Activated CD4-positive, alpha-beta T cell treated with anti-CD3 and anti-CD28 coated beads, Interleukin-2, amount 50 U/mL, for 16 hours (primary cell): ENCODE data around the gene CD3G.

Experiments
- DNase-seq: peaks from one replicate; pipeline ENCODE4 v3.0.0-alpha.2; 2020

Gene CD3G

DNA sequence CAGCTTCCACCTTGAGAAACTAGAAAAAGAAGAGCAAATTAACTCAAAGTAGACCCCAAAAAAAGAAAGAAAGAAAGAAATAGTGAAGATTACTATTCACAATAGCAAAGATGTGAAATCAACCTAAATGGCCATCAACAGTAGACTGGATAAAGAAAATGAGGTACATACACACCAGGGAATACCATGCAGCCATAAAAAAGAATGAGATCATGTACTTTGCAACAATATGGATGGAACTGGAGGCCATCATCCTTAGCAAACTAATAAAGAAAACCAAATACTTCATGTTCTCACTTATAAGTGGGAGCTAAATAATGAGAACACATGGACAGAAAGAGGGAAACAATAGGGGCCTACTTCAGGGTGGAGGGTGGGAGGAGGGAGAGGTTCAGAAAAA lies 15.4 kb upstream of the CD3G start:
- DNase-seq: no peak

DNA sequence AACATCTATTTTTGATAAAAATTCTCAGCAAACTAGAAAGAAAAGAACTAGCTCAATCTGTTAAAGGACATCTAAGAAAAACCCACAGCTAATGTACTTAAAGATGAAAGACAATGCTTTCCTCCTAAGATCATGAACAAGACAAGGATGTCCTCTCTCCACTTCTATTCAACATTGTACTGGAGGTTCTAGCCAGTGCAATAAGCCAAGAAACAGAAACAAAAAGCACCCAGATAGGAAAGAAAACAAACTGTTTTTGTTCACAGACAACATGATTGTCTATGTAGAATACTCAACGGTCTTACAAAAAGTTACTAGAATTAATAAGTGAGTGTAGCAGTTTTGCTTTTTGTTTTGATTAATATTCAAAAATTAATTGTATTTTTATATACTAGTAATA lies 9.4 kb upstream of the CD3G start:
- DNase-seq: no peak

DNA sequence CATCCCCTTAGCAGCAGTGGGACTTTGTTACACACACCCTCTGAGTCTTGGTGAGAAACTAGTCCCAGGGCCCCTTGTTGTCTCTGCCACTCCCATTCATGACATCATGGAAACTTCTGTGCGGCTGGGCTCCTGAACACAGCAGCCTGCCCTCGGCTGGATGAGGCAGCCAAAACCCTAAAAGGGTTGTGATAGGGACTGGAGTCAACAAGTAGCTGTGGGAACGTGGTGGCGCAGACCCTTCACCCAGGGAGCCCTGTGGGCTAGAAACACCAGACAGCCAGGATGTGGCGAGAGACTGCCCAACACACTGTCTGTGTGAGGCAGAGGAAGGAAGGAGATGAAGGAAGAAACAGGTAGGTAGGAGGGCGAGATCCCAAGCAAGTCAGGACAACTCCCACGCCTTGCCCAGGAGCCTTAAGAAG lies 5.5 kb upstream of the CD3G start:
- peak; percentile 90 for DNase-seq

- no peak for DNase-seq
These were observed 4.7 kb upstream of the CD3G start for GRCh38 chr11:118339281-118339961.

GRCh38 chr11:118340449-118340848 lies 3.7 kb upstream of the CD3G start:
- DNase-seq: no peak

DNA sequence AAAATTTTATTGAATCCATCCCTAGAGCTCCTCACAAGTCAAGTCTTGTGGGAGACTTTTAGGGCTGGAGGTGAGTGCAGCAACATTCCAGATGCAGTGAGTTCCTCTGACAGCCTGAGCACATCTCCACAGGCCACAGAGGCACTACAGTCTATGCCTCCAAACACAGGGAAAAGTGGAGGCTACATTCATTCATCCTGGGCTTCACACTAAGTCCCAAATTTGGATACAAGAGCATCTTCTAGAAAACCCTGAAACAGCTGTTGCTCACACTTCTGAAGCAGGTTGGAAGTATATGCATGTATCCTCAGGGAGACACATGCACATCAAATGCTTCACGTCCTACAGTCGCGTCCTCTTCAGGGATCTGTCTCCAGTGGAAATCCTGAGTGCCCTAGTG lies 2.9 kb upstream of the CD3G start:
- no peak for DNase-seq

GRCh38 chr11:118341815-118342489 lies 2.2 kb upstream of the CD3G start:
- no peak for DNase-seq

- DNase-seq: peak; percentile 87
These were observed 1.5 kb upstream of the CD3G start, which contains the start of gene CD3D for GRCh38 chr11:118342503-118343161. Gene CD3D, minus strand, starts transcription at chr11:118342705. Its CDS starts 98 bp downstream, at chr11:118342607.

- DNase-seq: peak; percentile 44
These were observed 896 bp upstream of the CD3G start for GRCh38 chr11:118343248-118343647.

DNA sequence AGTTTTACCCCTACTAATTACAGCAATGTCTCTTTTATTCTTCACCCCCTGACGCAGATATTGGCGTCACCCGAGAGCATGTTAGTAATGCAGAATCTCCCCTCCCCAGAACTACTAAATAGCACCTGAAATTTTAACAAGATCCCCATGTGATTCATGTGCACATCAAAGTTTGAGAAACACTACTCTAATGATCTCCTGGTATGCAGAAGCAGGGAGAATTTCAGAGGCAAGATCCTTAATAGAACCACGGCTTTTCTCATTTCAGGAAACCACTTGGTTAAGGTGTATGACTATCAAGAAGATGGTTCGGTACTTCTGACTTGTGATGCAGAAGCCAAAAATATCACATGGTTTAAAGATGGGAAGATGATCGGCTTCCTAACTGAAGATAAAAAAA lies 5.3 kb downstream of the CD3G start:
- no peak for DNase-seq

DNA sequence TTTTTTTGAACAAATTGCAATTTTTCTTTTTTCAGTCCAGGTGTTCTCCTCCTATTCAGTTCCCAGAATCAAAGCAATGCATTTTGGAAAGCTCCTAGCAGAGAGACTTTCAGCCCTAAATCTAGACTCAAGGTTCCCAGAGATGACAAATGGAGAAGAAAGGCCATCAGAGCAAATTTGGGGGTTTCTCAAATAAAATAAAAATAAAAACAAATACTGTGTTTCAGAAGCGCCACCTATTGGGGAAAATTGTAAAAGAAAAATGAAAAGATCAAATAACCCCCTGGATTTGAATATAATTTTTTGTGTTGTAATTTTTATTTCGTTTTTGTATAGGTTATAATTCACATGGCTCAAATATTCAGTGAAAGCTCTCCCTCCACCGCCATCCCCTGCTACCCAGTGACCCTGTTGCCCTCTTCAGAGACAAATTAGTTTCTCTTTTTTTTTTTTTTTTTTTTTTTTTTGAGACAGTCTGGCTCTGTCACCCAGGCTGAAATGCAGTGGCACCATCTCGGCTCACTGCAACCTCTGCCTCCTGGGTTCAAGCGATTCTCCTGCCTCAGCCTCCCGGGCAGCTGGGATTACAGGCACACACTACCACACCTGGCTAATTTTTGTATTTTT lies 9.1 kb downstream of the CD3G start:
- peak; percentile 45 for DNase-seq

DNA sequence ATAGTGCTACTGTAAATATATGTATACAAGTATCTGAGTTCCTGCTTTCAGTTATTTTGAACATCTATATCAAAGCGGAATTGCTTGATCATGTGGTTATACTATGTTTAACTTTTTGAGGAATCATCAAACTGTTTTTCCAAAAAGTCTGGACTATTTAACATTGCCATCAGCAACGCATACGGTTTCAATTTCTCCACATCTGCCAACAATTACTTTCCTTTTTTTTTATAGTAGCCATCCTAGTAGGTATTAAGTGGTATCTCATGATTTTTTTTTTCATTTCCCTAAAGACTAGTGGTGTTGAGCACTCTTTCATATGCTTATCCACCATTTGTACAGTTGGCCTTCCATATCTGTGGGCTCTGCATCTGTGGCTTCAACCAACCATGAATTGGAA lies 13.9 kb downstream of the CD3G start:
- DNase-seq: no peak

DNA sequence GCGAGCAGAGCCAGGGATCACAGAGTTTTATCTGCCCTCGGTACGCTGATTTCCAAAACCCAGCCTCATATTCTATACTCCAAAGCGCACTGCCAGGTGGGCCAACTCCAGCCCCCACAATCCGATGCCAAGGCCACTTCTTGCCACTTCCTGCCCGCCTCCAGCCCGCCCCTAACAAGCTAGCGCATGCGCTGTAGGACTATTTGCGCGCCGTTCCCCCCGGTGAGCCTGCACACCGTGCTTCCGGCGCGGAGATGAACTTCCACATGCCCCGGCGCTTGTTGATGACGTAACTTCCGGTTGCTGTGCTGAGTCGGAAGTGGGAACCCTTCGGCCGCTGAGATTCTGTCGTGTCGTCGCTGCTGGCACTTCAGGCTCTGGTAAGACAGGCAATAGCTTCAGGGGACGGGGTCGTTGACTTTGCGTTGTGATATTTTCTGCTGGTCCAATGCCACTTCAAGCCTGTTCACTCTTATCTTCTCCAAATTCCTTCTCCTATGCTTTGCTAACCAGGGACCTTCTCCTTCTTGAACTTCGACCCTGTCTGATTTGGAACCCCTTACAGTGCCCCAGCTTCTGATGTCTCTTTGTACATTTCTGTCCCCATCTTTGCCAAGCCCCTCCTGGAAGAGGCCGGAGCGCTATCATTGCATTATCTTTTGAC lies 15.3 kb downstream of the CD3G start, which contains the start of gene UBE4A:
Gene UBE4A, plus strand, starts transcription at position 306 of the 664 bp plus-strand sequence. CDS start 5,481 bp downstream, outside the sequence.
- DNase-seq: peak; percentile 99

DNA sequence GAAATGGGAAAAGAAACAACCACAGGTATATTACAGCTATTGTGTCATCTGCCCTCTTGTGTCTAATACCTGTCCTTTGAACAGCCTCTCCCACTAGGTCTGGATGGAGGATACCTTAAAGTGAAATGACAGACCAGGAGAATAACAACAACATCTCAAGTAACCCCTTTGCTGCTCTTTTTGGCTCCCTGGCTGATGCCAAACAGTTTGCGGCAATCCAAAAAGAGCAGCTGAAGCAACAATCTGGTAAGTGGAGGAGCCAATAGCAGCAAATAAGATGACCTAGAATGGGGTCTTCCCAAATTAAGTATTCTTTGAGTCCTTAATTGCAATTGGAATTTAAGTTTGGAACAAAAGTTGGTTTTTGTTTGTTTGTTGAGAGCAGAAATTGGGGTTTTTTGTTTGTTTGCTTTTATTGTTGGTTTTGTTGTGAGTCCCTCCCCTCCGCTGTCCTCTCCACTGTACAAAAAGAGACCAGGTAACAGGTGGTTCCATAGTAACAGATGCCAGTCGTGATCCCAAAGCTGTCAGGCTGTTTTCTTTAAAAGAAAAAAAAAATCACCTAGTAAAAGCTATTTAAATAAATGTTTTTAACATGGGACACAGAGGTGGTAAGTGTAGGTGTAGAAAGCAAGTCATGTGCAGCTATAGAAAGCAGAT lies 20.9 kb downstream of the CD3G start:
- DNase-seq: no peak

GRCh38 chr11:118366287-118366686 lies 22.1 kb downstream of the CD3G start:
- no peak for DNase-seq

- DNase-seq: no peak
These were observed 26.6 kb downstream of the CD3G start for GRCh38 chr11:118370774-118371173.

- no peak for DNase-seq
These were observed 29.1 kb downstream of the CD3G start for GRCh38 chr11:118373263-118373662.

GRCh38 chr11:118373871-118374270 lies 29.7 kb downstream of the CD3G start:
- no peak for DNase-seq

DNA sequence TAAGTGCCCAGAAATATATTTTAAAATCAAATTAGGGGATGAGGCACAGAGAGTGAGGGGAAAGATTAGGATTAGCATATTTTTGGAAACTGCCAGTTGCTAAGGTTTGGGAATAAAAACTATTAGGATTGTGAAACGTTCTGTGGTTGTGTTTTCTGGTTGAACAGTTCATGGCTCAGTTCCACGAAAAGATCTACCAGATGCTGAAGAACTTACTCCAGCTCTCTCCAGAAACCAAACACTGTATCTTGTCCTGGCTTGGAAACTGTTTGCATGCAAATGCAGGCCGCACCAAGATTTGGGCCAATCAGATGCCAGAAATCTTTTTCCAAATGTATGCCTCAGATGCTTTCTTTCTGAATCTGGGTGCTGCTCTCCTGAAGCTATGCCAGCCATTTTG lies 30.6 kb downstream of the CD3G start:
- no peak for DNase-seq

DNA sequence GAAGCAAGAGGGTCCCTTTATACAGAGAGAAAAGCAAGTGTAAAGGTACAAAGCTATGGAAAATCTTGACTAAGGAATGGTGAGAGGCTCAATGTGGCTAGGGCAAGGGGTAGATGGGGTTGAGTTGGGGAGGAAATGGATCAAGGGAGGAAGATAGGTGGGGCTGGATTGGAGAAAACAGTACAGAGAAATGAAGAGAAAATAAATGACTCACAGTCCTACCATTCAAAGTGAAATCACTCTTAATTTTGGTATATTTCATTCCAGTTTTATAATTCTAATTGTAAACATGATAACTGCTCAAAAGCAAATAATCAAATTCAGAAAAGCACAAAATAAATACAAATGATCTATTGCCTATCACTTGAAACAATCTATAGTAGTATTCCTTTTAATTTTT lies 31.8 kb downstream of the CD3G start:
- DNase-seq: no peak

DNA sequence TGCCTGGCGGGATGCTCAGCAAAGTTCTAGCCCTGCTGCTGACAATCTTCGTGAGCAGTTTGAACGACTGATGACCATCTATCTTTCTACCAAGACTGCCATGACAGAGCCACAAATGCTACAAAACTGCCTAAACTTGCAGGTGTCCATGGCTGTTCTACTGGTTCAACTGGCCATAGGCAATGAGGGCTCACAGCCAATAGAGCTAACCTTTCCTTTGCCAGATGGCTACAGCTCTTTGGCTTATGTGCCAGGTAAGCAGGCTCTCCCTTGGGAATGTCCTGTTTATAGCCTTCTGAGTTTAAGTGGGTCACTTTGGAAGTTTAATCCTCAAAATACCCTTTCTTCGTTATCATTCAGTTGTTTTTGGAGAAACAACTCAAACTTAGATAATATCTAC lies 35.4 kb downstream of the CD3G start:
- no peak for DNase-seq

GRCh38 chr11:118380571-118380970 lies 36.4 kb downstream of the CD3G start:
- no peak for DNase-seq
